Measurements from ENCODE around the gene SEPTIN12.

The SEPTIN12 gene, protein sequence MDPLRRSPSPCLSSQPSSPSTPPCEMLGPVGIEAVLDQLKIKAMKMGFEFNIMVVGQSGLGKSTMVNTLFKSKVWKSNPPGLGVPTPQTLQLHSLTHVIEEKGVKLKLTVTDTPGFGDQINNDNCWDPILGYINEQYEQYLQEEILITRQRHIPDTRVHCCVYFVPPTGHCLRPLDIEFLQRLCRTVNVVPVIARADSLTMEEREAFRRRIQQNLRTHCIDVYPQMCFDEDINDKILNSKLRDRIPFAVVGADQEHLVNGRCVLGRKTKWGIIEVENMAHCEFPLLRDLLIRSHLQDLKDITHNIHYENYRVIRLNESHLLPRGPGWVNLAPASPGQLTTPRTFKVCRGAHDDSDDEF

GRCh38 chr16:4787627-4788482, at the start of gene SEPTIN12:
Gene SEPTIN12, minus strand, starts transcription at chr16:4788345. Its CDS starts 700 bp downstream, at chr16:4787645.
- DNase-seq: no peak

GRCh38 chr16:4836727-4837126, 48.6 kb upstream of the SEPTIN12 start:
- no peak for DNase-seq

- no peak for DNase-seq
Measured at GRCh38 chr16:4833584-4833983, 45.4 kb upstream of the SEPTIN12 start.

DNA sequence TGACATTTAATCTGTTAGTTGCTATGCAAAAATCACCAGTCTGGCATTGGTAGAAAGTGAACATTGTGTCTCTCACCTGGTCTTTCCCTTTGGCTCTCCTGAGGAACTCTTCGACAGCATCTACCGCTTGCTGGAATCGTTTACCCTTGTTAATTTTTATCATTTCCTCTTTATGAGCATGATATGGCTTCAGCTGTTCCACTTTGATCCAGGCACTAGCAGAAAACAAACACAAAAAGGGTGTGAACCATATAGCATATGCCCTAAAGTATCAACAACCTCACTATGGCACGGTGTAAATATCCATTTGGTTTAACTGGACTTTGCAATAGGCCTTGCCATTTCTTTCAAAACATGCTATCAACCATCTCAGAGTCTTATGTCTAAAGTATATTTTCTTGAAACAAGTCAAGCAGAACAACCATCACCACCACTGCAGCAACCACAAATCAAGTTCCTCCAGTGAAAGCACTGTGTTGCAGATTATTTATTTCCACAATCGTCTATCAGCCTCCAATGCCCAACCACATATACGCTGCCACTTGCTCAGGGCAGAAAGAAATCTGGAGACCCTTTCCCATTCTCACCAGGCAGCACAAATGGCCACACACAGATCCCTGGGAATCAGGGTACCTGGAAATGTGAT, 44.7 kb upstream of the SEPTIN12 start:
- no peak for DNase-seq

DNA sequence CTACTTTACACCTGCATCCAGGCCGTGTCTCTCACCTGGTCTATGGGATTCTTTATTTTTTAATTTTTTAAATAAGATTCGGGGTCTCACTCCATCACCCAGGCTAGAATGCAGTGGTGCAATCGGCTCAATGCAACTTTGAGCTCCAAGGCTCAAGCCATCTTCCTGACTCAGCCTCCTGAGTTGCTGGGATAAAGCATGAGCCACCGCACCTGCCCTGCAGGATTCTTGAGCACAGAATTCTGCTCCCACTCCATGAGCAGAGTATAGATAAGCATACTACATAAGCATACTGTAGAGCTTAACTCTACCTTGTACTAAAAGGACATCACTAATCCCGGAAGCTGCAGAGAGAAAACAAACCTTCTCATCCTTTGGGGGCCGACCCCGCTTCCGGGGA, 43.5 kb upstream of the SEPTIN12 start:
- DNase-seq: no peak

DNA sequence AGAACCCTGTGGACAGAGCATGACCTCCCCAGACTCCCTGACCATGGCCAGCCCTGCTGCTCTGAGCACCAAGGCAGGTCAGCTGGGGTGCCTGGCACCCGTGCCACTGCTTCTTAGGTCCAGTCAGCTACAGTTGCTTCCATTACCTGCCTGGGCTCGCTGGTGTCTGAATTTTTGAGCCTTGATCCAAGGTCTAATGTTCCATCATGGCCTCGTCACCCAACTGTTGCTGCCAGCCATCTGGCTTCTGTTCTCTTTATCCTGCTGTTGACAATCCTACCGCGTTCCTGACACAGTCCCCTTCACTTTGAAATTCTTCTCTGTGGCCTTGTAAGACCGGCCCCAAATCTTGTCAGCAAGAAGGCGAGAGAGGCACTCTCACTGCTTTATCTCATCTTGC, 42.3 kb upstream of the SEPTIN12 start:
- DNase-seq: no peak

- no peak for DNase-seq
Measured at GRCh38 chr16:4828567-4829321, 40.6 kb upstream of the SEPTIN12 start.

- no peak for DNase-seq
Measured at GRCh38 chr16:4826980-4827379, 38.8 kb upstream of the SEPTIN12 start.

GRCh38 chr16:4826526-4826925, 38.4 kb upstream of the SEPTIN12 start:
- DNase-seq: no peak

- no peak for DNase-seq
Measured at GRCh38 chr16:4825196-4825595, 37.1 kb upstream of the SEPTIN12 start.

- DNase-seq: no peak
Measured at GRCh38 chr16:4820652-4821051, 32.5 kb upstream of the SEPTIN12 start.

DNA sequence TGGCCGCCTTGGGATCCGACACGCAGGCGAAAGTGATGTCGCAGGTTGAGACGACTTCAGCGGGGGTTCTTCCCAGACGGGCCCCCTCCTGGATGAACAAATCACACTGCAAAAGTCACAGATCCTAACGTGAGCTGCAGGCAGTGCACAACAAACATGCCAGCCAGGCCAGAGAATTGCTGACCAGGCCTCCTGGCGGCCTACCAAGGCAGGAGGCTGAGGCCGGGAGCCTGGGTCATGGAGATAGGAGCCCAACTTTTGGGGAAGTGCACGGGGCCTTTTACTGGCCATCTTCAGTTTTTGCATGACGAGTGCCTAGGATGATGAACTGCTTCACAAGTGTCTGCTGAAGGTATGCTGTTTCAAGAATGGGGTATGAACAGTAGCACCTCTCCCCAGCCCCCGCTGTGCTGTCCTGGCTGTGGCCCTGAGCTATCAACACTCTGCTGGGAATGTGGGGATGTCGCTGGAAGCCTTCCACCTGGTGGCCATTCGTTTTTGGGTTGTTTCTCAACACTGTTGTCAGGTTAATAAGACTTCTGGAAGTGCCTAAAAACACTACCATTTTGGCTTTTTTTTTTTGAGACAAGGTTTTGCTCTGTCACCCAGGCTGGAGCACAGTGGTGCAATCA, 26.5 kb upstream of the SEPTIN12 start:
- no peak for DNase-seq

DNA sequence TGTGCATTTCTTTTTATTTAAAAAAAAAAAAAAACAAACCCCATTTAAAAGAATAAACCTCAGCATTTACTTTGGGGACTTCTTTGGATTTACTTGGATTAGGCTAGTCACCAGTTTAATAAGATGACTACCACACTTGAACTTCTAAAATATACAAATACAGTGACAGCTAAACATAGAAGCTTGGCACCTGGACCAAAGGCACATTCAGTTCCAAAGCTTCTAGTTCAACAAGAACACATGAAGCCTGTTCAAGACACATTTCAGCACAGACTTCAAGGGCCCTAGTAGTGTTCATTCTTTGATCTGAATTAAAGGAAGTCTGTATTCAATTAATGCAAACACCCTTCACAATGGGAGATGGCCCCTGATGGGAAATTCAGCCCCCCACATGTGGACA, 25.9 kb upstream of the SEPTIN12 start:
- no peak for DNase-seq

DNA sequence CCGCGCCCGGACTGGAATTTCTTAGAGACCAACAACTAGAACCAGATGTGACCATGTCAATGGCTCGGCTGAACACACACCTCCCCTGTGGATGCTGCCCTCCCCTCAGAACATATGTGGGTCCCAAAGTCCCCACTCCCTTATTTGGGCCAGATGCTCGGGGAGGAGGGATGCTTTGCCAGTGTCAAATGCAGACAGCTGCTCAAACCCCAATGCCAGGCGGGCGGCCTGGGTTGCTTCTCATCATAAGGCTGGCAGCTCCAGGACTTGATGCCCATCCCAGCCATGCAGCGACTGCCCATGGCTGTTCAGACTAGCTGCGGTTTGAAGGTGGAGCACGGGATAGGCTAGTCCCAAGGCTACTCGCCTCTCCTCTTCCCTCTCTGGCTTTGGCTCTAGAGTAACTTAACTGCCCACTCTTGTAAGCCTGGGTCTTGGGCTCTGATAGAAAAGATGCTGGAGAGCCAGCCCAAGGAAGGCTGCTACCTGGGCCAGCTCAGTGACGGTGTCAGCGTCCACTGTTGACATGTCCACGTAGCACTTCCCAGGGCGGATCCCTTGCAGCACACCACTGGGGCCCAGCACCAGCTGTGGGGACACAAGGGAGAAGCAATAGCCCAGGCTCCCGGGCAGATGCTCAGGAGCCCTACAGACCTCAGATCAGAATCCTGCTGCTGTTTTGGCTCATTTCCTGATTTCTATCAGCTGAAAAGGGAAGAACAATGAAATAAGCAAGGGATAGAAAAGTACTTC, 25.3 kb upstream of the SEPTIN12 start:
- DNase-seq: no peak

GRCh38 chr16:4811773-4812172, 23.6 kb upstream of the SEPTIN12 start:
- no peak for DNase-seq

DNA sequence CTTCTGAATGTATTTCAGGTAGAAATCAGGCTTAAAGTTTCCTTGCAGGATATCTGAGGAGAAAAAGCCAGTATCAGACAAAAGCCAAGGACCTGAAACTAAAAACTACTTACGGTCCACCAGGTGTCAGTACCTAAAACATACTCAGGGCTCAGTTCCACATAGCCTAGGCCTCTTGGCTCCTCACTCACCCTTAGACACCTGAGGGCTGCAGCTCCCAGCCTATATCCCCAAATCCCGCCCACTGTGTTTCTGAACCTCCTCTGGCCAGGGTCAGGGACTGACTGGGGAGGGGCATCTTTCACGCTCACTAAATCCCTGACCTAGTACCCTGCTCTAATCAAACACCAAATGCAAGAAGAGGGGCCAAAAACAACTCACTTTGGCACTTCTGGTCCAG, 23.1 kb upstream of the SEPTIN12 start:
- DNase-seq: no peak

DNA sequence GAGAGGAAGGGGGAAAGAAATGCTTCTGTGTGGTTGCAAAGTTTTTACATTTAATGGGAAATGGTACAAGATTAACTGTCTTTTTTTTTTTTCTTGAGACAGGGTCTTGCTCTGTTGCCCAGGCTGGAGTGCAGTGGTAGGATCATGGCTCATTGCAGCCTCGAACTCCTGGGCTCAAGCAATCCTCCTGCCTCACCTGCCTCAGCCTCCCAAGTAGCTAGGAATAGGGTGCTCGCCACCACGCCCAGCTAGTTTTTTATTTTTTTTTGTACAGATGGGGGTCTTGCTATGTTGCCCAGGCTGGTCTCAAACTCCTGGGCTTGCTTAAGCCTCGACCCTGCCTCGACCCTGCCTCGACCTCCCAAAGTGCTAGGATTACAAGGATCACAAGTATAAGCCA, 18.1 kb upstream of the SEPTIN12 start:
- no peak for DNase-seq

- no peak for DNase-seq
Measured at GRCh38 chr16:4805231-4805630, 17.1 kb upstream of the SEPTIN12 start.

GRCh38 chr16:4803898-4804762, 16.0 kb upstream of the SEPTIN12 start:
- DNase-seq: no peak

DNA sequence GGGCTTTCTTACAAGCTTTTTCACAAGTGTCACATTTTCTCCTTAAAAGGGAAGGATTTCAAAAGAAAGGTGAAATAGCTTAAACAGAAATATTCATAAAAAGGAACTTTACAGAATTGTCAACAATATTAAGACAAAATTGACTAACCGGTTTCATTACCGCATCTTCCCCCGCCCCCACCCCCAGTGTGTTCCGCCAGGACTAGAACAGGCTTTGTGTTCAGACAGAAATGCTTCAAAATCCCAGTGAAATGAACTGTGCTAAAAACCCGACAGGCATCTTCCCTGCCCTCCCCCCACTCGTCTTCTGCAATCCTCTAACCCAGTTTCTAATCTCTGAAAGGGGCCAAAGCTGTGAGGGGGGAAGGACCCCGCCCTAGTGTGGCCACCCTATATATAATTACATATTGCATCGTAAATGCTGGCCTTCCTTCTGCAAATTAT, 15.3 kb upstream of the SEPTIN12 start:
- DNase-seq: no peak

All from DMS 273 treated with DMSO at 0.1 percent for 48 hours (cell line).